ENCODE measurements around the gene SHISA7. TPM values are rescaled to one million over a fixed set of nuclear protein-coding genes. Genes with fewer than 3 reads are reported as not detected.
"Not testable (repeated sequence)": the region's sequence is repeated elsewhere in the genome, so short reads cannot be mapped to it uniquely, and the experiment has no call there.

SHISA7 gene
- total and polyA plus RNA-seq, 8 donors: not detected

DNA sequence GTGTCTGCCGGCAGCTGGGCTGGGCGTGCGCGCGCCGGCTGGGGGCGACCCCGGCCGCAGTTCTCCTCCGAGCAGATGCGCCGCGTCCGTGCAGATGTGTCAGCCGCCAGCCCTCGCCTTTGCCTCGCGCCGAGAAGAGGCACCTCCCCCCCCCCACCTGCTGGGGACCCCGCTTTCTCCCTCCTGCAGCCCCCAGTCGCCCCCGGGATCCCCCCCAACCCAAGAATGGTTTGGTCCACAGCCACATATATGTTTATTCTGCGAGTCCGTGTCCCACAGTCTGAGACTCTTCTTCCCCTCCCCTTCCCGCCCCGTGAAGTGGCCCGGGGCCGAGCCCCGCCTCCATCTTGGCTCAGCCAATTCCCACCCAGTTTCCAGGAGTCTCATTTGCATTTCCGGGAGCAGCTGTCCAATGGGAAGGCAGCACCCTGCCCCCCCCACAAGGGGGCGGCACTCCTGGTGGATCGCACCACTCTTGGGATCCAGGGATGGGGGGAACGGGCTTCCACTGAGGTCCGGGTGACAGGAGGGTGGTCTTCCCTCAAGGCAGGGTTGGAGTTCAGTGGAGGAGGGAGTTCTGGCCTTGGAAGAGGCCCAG is 9.7 kb upstream of the SHISA7 start:
- DNase-seq: peak; percentile 49 to 94
- TF ChIP-seq POLR2AphosphoS5 (IDR thresholded peaks at IDR 0.05): no peak
- TF ChIP-seq, protein P1, sequence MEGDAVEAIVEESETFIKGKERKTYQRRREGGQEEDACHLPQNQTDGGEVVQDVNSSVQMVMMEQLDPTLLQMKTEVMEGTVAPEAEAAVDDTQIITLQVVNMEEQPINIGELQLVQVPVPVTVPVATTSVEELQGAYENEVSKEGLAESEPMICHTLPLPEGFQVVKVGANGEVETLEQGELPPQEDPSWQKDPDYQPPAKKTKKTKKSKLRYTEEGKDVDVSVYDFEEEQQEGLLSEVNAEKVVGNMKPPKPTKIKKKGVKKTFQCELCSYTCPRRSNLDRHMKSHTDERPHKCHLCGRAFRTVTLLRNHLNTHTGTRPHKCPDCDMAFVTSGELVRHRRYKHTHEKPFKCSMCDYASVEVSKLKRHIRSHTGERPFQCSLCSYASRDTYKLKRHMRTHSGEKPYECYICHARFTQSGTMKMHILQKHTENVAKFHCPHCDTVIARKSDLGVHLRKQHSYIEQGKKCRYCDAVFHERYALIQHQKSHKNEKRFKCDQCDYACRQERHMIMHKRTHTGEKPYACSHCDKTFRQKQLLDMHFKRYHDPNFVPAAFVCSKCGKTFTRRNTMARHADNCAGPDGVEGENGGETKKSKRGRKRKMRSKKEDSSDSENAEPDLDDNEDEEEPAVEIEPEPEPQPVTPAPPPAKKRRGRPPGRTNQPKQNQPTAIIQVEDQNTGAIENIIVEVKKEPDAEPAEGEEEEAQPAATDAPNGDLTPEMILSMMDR (IDR thresholded peaks at IDR 0.05): peak in 1 of 7 experiments; percentile 10
- H3K27me3 ChIP-seq: peaks cover 18 to 44% (median 34%) of the 10 kb centered on the region in 3 donors
- peaks cover 0 to 34% (median 25%) of the 10 kb centered on the region in 4 donors for H3K36me3 ChIP-seq
- H3K9me3 ChIP-seq: no peaks in the 10 kb centered on the region
- intact Hi-C loops (cut with DNase I; ENCODE audit: low total_unique reads): no loop called here
- no peak overlapping the region for H3K27ac ChIP-seq
- 15 to 29% (median 20%) methylated on average over 19 to 34 of the region's 34 CpGs for WGBS, 5 donors
- H3K4me3 ChIP-seq: peak overlapping the region in 2 of 4 donors; percentile 21 to 35
- peaks cover 22 to 24% (median 22%) of the 10 kb centered on the region in 4 donors for H3K4me1 ChIP-seq

DNA sequence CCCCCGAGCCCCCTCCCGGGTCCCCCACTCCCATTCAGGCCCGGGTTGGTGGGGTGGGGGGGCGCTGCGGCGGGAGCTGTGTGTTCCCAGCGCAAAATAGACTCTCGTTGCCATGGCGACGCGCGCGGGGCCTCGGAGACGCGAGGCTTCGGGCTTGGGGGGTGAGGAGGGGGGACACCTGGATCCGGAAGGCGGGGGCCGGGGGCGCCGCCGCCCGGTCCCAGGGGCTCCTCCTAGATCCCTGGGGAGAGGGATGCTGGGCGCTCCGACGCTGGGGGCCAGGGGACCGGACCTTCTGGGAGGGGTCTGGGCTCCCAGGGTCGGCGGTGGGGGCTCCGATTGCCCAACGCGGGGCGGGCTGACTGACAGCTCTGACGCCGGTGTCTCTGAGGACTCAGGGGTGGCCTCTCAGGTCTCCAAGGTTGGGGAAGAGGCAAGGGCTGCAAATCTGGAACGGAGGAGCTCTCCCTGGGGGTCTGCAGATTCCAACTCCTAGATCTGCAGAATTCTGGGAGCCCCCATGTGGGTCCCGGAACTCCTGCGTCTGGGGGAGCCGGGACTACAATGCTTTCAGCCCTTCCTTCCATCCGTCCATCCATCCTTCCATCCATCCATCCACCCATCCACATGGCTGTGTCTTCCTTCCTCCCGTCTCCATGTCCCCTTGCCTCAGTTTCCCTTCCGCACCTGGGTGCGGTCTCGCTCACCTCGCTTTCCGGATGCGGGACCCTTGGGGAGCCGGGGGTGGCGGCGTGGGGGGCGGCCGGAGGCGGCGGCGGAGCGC is 9.1 kb upstream of the SHISA7 start:
- TF ChIP-seq EP300 (IDR thresholded peaks at IDR 0.05): no peak
- TF ChIP-seq POLR2A (IDR thresholded peaks at IDR 0.05): no peak
- TF ChIP-seq POLR2AphosphoS5 (IDR thresholded peaks at IDR 0.05): no peak
- TF ChIP-seq, protein P1 (IDR thresholded peaks at IDR 0.05): no peak
- peak in 1 of 2 donors; percentile 72 for DNase-seq
- Histone ChIP-seq H3K9me3 (no peaks in the 10 kb centered on the region), H3K27ac (no peak overlapping the region), H3K4me1 (peaks cover 22 to 24% (median 22%) of the 10 kb centered on the region in 4 donors), H3K27me3 (peaks cover 18 to 51% (median 34%) of the 10 kb centered on the region in 3 donors), H3K4me3 (peak overlapping the region in 3 of 4 donors; percentile 21 to 35 (median 22)), H3K36me3 (peaks cover 0 to 34% (median 25%) of the 10 kb centered on the region in 4 donors)
- WGBS, 5 donors: 3 to 6% (median 5%) methylated on average over 35 to 57 of the region's 57 CpGs
- intact Hi-C loops (cut with DNase I; ENCODE audit: low total_unique reads): no loop called here

- H3K36me3 ChIP-seq: peaks cover 0 to 26% (median 20%) of the 10 kb centered on the region in 4 donors
- peak overlapping the region in 3 of 4 donors; percentile 21 to 35 (median 22) for H3K4me3 ChIP-seq
- peaks cover 22 to 24% (median 22%) of the 10 kb centered on the region in 4 donors for H3K4me1 ChIP-seq
- no peaks in the 10 kb centered on the region for H3K9me3 ChIP-seq
- DNase-seq: no peak
- no peak overlapping the region for H3K27ac ChIP-seq
- H3K27me3 ChIP-seq: peaks cover 18 to 59% (median 34%) of the 10 kb centered on the region in 3 donors
- 1 to 2% (median 2%) methylated on average over 28 to 79 of the region's 80 CpGs for WGBS, 5 donors
- intact Hi-C loops (cut with DNase I; ENCODE audit: low total_unique reads): no loop called here
- TF ChIP-seq, protein P1 (IDR thresholded peaks at IDR 0.05): no peak
- TF ChIP-seq POLR2A (IDR thresholded peaks at IDR 0.05) (no peak), EP300 (IDR thresholded peaks at IDR 0.05) (no peak), POLR2AphosphoS5 (IDR thresholded peaks at IDR 0.05) (no peak)
Measured at GRCh38 chr19:55451163-55451964, 8.3 kb upstream of the SHISA7 start.

DNA sequence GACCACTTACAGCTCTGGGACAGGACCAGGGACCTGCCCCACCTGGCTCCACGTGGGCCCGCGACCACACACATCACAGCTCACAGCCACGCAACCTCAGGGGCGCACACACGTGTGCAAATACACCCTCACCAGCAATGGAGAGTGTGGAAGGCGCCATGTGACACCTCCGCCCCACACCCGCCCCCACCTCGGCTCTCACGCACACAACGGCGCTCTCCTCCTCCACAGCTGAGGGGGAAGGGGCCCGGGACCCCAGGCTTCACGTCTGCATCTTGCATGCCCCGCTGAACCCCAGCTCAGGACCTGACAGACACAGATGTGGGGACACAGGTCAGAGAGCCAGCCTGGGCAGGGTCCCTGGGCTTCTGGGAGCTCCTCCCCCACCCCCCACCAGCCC is 6.4 kb upstream of the SHISA7 start:
- Histone ChIP-seq H3K9me3 (no peaks in the 10 kb centered on the region), H3K27me3 (peaks cover 20 to 78% (median 44%) of the 10 kb centered on the region in 3 donors), H3K4me3 (no peak overlapping the region), H3K27ac (no peak overlapping the region), H3K4me1 (peaks cover 22 to 24% (median 22%) of the 10 kb centered on the region in 4 donors), H3K36me3 (peaks cover 0 to 7% (median 3%) of the 10 kb centered on the region in 4 donors)
- TF ChIP-seq EP300 (IDR thresholded peaks at IDR 0.05): no peak
- TF ChIP-seq, protein P1 (IDR thresholded peaks at IDR 0.05): no peak
- TF ChIP-seq POLR2AphosphoS5 (IDR thresholded peaks at IDR 0.05): no peak
- no peak for TF ChIP-seq POLR2A (IDR thresholded peaks at IDR 0.05)
- intact Hi-C loops (cut with DNase I; ENCODE audit: low total_unique reads): no loop called here
- 25 to 37% (median 25%) methylated on average over 2 to 16 of the region's 16 CpGs for WGBS, 5 donors
- no peak for DNase-seq

GRCh38 chr19:55448175-55448490 is 5.0 kb upstream of the SHISA7 start:
- H3K27me3 ChIP-seq: peaks cover 27 to 89% (median 56%) of the 10 kb centered on the region in 3 donors
- H3K9me3 ChIP-seq; DNase-seq; H3K4me3 ChIP-seq; H3K36me3 ChIP-seq; intact Hi-C loops (cut with DNase I; ENCODE audit: low total_unique reads); H3K27ac ChIP-seq: not testable (repeated sequence)
- peaks cover 21 to 27% (median 23%) of the 10 kb centered on the region in 4 donors for H3K4me1 ChIP-seq
- 83 to 92% (median 86%) methylated on average over 5 of the region's 5 CpGs for WGBS, 5 donors
